ENCODE measurements around the gene HES7.

The HES7 gene

DNA sequence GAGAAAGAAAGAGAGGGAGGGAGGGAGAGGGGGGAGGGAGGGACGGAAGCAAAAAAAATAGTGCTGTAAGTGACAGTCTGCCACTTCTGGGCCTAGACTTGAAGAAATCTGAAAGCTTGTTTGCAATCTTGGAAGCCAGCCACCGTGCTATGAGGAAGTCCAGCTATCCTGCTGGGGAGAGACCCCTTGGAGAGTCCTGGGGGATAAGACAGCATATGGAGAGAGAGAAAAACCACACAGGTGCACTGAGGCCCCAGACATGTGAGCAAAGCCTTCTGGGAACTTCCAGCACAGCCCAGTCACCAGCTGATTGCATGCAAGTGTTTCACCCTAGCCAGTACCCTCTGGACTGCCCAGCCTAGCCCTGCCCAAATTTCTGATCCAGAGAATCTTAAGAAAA lies 23.8 kb downstream of the HES7 start:
- TF ChIP-seq, protein P1, sequence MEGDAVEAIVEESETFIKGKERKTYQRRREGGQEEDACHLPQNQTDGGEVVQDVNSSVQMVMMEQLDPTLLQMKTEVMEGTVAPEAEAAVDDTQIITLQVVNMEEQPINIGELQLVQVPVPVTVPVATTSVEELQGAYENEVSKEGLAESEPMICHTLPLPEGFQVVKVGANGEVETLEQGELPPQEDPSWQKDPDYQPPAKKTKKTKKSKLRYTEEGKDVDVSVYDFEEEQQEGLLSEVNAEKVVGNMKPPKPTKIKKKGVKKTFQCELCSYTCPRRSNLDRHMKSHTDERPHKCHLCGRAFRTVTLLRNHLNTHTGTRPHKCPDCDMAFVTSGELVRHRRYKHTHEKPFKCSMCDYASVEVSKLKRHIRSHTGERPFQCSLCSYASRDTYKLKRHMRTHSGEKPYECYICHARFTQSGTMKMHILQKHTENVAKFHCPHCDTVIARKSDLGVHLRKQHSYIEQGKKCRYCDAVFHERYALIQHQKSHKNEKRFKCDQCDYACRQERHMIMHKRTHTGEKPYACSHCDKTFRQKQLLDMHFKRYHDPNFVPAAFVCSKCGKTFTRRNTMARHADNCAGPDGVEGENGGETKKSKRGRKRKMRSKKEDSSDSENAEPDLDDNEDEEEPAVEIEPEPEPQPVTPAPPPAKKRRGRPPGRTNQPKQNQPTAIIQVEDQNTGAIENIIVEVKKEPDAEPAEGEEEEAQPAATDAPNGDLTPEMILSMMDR (conservative IDR thresholded peaks at IDR 0.05; ENCODE audit: control insufficient read depth, insufficient read depth, low read depth, low read length): no peak
- no peak overlapping the region for H3K4me3 ChIP-seq (ENCODE audit: control insufficient read depth, low read depth, low read length)
- no peak for DNase-seq (ENCODE audit: low read depth)

DNA sequence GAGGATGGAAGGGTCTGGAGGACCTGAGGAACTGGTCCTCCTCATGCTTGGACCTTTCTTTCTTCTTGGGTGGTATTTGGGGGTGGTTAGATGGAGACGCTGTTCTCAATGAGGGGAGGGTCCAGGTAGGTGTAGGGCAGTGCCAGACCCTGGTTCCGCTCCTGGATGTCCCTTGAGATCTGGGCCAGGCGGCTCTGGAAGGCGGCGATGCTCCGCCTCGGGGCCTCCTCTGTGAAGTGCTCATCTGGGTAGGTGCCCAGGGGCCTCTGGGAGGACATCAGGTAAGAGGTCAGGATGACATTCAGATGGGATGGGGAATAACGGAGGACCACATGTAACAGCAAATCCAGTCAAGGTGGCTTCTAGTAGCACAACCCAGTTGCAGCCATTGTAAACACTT lies 27.4 kb downstream of the HES7 start:
- TF ChIP-seq, protein P1 (conservative IDR thresholded peaks at IDR 0.05; ENCODE audit: control insufficient read depth, insufficient read depth, low read depth, low read length): no peak
- DNase-seq (ENCODE audit: low read depth): no peak
- H3K4me3 ChIP-seq (ENCODE audit: control insufficient read depth, low read depth, low read length): no peak overlapping the region

- DNase-seq (ENCODE audit: low read depth): no peak
- no peak overlapping the region for H3K4me3 ChIP-seq (ENCODE audit: control insufficient read depth, low read depth, low read length)
- TF ChIP-seq, protein P1 (conservative IDR thresholded peaks at IDR 0.05; ENCODE audit: control insufficient read depth, insufficient read depth, low read depth, low read length): no peak
Measured at GRCh38 chr17:8095361-8095760, 28.5 kb downstream of the HES7 start.

DNA sequence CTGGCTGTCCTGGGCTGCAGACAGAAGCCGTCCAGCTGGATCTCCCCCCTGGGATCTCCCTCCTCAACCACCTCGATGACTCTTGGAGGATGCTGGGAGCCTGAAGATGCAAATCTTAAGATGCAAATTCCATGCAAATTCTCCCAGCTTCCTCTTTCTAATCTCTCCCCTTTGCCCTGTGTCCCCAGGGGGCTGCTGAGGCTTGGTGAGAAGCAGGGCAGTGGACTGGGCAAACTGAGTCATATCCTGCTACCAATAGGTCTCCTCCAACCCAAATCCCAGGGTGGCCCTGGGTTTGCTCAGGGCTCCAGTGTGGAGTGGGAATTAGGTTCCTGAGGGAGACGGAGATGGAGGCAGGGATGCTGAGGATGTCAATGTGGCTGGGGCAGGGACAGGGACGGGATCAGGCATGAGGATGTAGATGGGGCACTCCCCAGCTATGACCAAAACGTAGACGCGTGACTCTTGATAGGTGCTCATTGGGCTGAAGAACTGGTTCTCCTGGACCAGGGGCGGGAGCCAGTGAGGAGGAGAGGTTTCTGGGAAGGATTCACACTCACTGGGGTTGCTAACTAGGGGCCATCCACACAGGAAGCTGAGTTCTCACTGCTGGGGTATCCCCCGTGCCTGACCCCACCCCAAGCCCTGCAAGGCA lies 32.7 kb downstream of the HES7 start:
- no peak overlapping the region for H3K4me3 ChIP-seq (ENCODE audit: control insufficient read depth, low read depth, low read length)
- DNase-seq (ENCODE audit: low read depth): no peak
- TF ChIP-seq, protein P1 (conservative IDR thresholded peaks at IDR 0.05; ENCODE audit: control insufficient read depth, insufficient read depth, low read depth, low read length): no peak

DNA sequence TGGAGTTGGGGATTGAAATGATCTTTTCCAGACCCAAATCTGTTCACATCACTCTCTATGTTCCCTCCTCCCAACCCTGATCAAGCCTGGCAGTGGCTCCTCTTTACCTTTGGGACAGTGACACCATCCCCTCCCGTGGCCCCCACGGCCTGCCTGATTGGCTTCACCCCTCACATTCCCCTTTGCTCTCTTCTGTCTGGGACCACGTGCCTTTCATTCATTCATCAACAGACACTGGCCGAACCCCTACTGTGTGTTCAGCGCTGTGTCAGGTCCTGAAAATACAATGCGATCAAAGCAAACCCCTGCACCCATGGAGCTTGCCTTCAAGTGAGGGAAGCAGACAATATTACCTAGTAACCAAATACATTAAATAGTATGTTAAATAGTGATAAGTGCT lies 34.2 kb downstream of the HES7 start:
- no peak overlapping the region for H3K4me3 ChIP-seq (ENCODE audit: control insufficient read depth, low read depth, low read length)
- no peak for DNase-seq (ENCODE audit: low read depth)
- TF ChIP-seq, protein P1 (conservative IDR thresholded peaks at IDR 0.05; ENCODE audit: control insufficient read depth, insufficient read depth, low read depth, low read length): no peak

GRCh38 chr17:8087952-8088230 lies 36.0 kb downstream of the HES7 start:
- TF ChIP-seq, protein P1 (conservative IDR thresholded peaks at IDR 0.05; ENCODE audit: control insufficient read depth, insufficient read depth, low read depth, low read length): no peak
- no peak for DNase-seq (ENCODE audit: low read depth)

More at GRCh38 chr17:8087952-8088230, 36.0 kb downstream of the HES7 start:
- no peak overlapping the region for H3K4me3 ChIP-seq (ENCODE audit: control insufficient read depth, low read depth, low read length)

All from fibroblast of mammary gland (primary cell).